ENCODE measurements around the gene PLEKHG1.

PLEKHG1 gene

DNA sequence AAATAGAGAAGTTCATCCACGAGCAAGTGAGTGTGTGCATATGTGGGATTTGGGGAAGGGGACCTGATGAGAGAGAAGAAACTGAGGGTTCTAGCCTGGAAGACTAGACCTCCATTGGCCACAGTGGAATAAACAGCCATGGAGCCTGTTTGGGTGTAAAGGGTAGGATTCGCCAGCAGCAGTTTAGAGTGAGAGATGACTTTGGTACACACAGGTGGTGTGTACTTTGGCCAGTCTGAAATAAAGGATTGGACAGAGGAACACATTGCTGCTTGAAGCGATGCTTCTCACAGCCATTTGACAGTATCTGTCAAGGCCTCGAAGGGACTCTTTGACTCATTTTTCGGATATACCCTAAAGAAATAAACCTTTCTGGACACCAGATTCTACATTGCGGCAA, 29.2 kb downstream of the PLEKHG1 start:
- Histone ChIP-seq H3F3A (ENCODE audit: insufficient read depth, low read length) (peaks cover 6% of the 10 kb centered on the region; the same call in 1 of the 2 replicates), H3K9me2 (ENCODE audit: low read depth, low read length) (no peaks in the 10 kb centered on the region), H3K27ac (ENCODE audit: low read depth, low read length, poor library complexity, severe bottlenecking) (peak overlapping the region; percentile 99), H3K79me2 (ENCODE audit: insufficient read depth, low read length) (peaks cover 95% of the 10 kb centered on the region), H3K9ac (ENCODE audit: low read length) (no peak overlapping the region; the same call in 1 of the 2 replicates), H3K36me3 (ENCODE audit: insufficient read depth, low read length) (peaks cover 25% of the 10 kb centered on the region; the same call in 1 of the 2 replicates), H3K4me2 (ENCODE audit: low read length) (peak overlapping the region; percentile 12; the same call in 1 of the 2 replicates), H2AFZ (ENCODE audit: low read length) (no peak overlapping the region), H3K4me3 (ENCODE audit: low read depth, low read length, poor library complexity, severe bottlenecking) (no peak overlapping the region), H4K20me1 (ENCODE audit: insufficient read depth, low read length) (no peaks in the 10 kb centered on the region), H3K4me1 (ENCODE audit: insufficient read depth, low read length, severe bottlenecking) (peaks cover 100% of the 10 kb centered on the region), H3K9me3 (ENCODE audit: low read length) (no peaks in the 10 kb centered on the region), H3K27me3 (ENCODE audit: insufficient read depth, low read length) (no peaks in the 10 kb centered on the region)
- TF ChIP-seq, protein P1, sequence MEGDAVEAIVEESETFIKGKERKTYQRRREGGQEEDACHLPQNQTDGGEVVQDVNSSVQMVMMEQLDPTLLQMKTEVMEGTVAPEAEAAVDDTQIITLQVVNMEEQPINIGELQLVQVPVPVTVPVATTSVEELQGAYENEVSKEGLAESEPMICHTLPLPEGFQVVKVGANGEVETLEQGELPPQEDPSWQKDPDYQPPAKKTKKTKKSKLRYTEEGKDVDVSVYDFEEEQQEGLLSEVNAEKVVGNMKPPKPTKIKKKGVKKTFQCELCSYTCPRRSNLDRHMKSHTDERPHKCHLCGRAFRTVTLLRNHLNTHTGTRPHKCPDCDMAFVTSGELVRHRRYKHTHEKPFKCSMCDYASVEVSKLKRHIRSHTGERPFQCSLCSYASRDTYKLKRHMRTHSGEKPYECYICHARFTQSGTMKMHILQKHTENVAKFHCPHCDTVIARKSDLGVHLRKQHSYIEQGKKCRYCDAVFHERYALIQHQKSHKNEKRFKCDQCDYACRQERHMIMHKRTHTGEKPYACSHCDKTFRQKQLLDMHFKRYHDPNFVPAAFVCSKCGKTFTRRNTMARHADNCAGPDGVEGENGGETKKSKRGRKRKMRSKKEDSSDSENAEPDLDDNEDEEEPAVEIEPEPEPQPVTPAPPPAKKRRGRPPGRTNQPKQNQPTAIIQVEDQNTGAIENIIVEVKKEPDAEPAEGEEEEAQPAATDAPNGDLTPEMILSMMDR (IDR thresholded peaks at IDR 0.05; ENCODE audit: low read length) = no peak
- no peak for TF ChIP-seq EZH2 (IDR thresholded peaks at IDR 0.05; ENCODE audit: borderline replicate concordance, low read length)

DNA sequence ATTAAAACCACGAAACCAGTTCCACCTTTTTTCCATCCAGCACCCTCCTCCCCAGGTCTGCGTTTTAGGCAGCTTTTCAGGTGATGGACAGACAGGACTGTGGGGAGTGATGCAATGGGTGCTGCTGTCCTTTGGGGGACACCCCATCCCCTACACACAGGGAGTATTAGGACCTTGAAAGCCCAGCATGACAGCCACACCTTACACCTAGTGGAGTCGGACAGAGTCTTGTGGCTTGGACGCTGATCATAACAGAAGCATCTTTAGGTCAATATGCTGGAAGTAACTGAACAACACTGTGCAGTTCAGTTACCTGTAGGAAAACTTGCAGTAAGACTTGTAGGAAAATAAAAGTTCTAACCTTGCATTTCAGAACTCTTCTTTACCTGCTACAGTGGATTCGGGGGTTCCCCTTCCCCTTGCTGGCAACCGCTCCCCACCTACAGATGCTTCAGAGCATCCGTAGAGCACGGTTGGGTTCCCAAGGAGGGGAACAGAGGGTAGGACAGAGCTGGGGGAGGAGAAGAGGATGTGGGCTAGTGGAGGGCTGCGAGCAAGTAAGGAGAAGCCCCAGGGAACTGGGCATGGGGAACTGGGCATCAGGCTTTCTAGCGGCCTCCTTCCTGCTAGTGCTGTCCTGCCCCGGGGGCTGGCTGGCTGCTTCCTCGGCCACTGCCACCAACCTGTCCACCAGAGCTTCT, 31.7 kb downstream of the PLEKHG1 start:
- H3K4me1 ChIP-seq (ENCODE audit: insufficient read depth, low read length, severe bottlenecking) = peaks cover 100% of the 10 kb centered on the region
- no peak overlapping the region for H2AFZ ChIP-seq (ENCODE audit: low read length)
- H3K4me2 ChIP-seq (ENCODE audit: low read length) = peak overlapping the region; percentile 87
- no peaks in the 10 kb centered on the region for H3F3A ChIP-seq (ENCODE audit: insufficient read depth, low read length)
- H3K79me2 ChIP-seq (ENCODE audit: insufficient read depth, low read length) = peaks cover 97% of the 10 kb centered on the region
- no peaks in the 10 kb centered on the region for H3K9me2 ChIP-seq (ENCODE audit: low read depth, low read length)
- H3K36me3 ChIP-seq (ENCODE audit: insufficient read depth, low read length) = peaks cover 9% of the 10 kb centered on the region; the same call in 1 of the 2 replicates
- peak overlapping the region; percentile 94 for H3K27ac ChIP-seq (ENCODE audit: low read depth, low read length, poor library complexity, severe bottlenecking)
- H4K20me1 ChIP-seq (ENCODE audit: insufficient read depth, low read length) = no peaks in the 10 kb centered on the region
- no peaks in the 10 kb centered on the region for H3K27me3 ChIP-seq (ENCODE audit: insufficient read depth, low read length)
- H3K4me3 ChIP-seq (ENCODE audit: low read depth, low read length, poor library complexity, severe bottlenecking) = peak overlapping the region; percentile 70
- TF ChIP-seq, protein P1 (IDR thresholded peaks at IDR 0.05; ENCODE audit: low read length) = no peak
- no peak for TF ChIP-seq EZH2 (IDR thresholded peaks at IDR 0.05; ENCODE audit: borderline replicate concordance, low read length)
- no peaks in the 10 kb centered on the region for H3K9me3 ChIP-seq (ENCODE audit: low read length)
- H3K9ac ChIP-seq (ENCODE audit: low read length) = peak overlapping the region; percentile 79

DNA sequence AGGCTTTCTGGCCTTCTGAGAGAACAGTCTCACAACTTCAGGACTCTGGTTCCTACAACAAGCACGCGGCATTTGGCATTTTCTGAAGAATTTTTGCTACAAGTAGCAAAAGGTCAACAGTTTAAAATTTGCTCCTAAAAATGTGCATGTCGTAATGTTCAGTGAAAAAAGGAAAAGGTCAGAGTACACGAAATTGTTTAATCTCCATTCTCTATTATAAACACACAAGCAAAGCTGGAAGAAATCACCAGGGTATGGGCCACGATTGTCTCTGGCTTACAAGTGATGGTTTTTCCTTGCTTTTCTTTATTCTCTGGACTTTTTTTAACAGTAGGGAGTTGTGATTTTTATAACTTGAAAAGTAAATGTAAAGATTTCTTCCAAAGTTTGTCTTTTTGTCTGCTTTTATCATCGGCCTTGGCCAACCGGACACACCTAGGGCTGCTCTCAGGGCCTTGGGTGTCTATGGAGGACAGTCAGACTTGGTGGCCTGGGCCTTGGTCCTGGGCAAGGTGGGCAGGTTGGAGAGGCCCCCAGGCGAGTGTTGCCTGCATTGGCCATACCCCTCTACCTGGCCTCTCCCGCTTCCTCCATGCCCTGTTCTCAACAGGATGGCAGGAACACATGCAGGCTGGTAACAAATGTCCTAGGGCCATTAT, 32.4 kb downstream of the PLEKHG1 start:
- peak overlapping the region; percentile 87 for H3K4me2 ChIP-seq (ENCODE audit: low read length)
- H3K9ac ChIP-seq (ENCODE audit: low read length) = peak overlapping the region; percentile 79
- no peak overlapping the region for H2AFZ ChIP-seq (ENCODE audit: low read length)
- no peaks in the 10 kb centered on the region for H3K9me3 ChIP-seq (ENCODE audit: low read length)
- peaks cover 97% of the 10 kb centered on the region for H3K79me2 ChIP-seq (ENCODE audit: insufficient read depth, low read length)
- TF ChIP-seq, protein P1 (IDR thresholded peaks at IDR 0.05; ENCODE audit: low read length) = no peak
- no peak for TF ChIP-seq EZH2 (IDR thresholded peaks at IDR 0.05; ENCODE audit: borderline replicate concordance, low read length)
- no peaks in the 10 kb centered on the region for H3F3A ChIP-seq (ENCODE audit: insufficient read depth, low read length)
- H3K4me3 ChIP-seq (ENCODE audit: low read depth, low read length, poor library complexity, severe bottlenecking) = peak overlapping the region; percentile 70
- no peaks in the 10 kb centered on the region for H4K20me1 ChIP-seq (ENCODE audit: insufficient read depth, low read length)
- H3K27me3 ChIP-seq (ENCODE audit: insufficient read depth, low read length) = no peaks in the 10 kb centered on the region
- peak overlapping the region; percentile 94 for H3K27ac ChIP-seq (ENCODE audit: low read depth, low read length, poor library complexity, severe bottlenecking)
- H3K9me2 ChIP-seq (ENCODE audit: low read depth, low read length) = no peaks in the 10 kb centered on the region
- peaks cover 8% of the 10 kb centered on the region; the same call in 1 of the 2 replicates for H3K36me3 ChIP-seq (ENCODE audit: insufficient read depth, low read length)
- H3K4me1 ChIP-seq (ENCODE audit: insufficient read depth, low read length, severe bottlenecking) = peaks cover 100% of the 10 kb centered on the region
